ENCODE measurements around the gene GNPNAT1. TPM values are rescaled to one million over a fixed set of nuclear protein-coding genes. Genes with fewer than 3 reads are reported as not detected.

GNPNAT1 gene
- total and polyA plus RNA-seq, 2 of the 4 experiments (the other 2 are of a cell fraction), result 19.4 to 30.5 TPM

DNA sequence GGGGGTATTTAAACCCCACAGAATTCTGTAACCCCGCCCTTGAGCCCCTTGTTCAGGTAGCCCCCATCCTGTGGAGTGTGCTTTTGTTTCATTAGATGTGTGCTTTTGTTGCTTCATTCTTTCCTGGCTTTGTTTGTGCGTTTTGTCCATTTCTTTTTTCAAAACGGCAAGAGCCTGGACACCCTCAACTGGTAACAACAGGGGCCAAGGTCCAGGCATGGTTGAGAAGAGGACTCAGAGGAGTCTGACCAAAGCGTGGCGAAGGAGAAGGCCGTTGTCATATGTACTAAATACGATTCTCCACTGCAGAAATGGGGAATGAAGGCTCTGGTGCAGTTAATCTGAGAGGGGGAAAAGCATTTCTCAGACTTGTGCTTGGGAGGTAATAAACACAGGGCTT, 46.0 kb upstream of the GNPNAT1 start:
- CTCF ChIA-PET, result no interaction called here
- no TSS peak for BruUV-seq (replicated peaks)

More for the DNA sequence above, 46.0 kb upstream of the GNPNAT1 start:
- Histone ChIP-seq H4K20me1 (ENCODE audit: insufficient read depth, low read length) (no peaks in the 10 kb centered on the region), H3K18ac (ENCODE audit: low read depth, low read length) (no peak overlapping the region), H3K4me1 (ENCODE audit: control insufficient read depth, insufficient read depth, low read length) (peaks cover 9% of the 10 kb centered on the region; the same call in 1 of the 2 replicates), H3K56ac (ENCODE audit: extremely low read depth, insufficient read depth, low read length) (no peak overlapping the region), H2BK120ac (ENCODE audit: low read depth, low read length) (no peak overlapping the region), H3K4me3 (ENCODE audit: insufficient read depth, low read depth, low read length) (no peak overlapping the region), H4K91ac (ENCODE audit: insufficient read depth, low read depth, low read length) (no peak overlapping the region), H3K23ac (ENCODE audit: low read depth, low read length) (no peak overlapping the region; the same call in 1 of the 2 replicates), H3K14ac (replicated peaks; ENCODE audit: low read depth, low read length) (no peak overlapping the region), H2BK20ac (ENCODE audit: low read depth, low read length) (no peak overlapping the region), H4K5ac (ENCODE audit: low read depth, low read length) (no peak overlapping the region), H3K9me3 (ENCODE audit: control insufficient read depth, insufficient read depth, low read length) (no peaks in the 10 kb centered on the region), H3K27ac (ENCODE audit: insufficient read depth, low read length) (no peak overlapping the region), H3K9ac (ENCODE audit: low read depth, low read length) (no peak overlapping the region), H2BK5ac (ENCODE audit: low read depth, low read length, poor library complexity, severe bottlenecking) (no peak overlapping the region), H2AK9ac (replicated peaks; ENCODE audit: low read depth, low read length, poor library complexity) (peak overlapping the region; percentile 76), H3K9me1 (ENCODE audit: insufficient read depth, low read length) (peaks cover 16% of the 10 kb centered on the region), H3K27me3 (ENCODE audit: control insufficient read depth, insufficient read depth, low read length) (no peaks in the 10 kb centered on the region), H3K4ac (ENCODE audit: low read depth, low read length) (no peak overlapping the region), H3K79me1 (ENCODE audit: low read depth in 1 of 2, low read length in 2 of 2) (peaks cover 0 to 15% of the 10 kb centered on the region in 2 experiments; a peak in 1 of 4 replicates), H2AK5ac (ENCODE audit: low read depth, low read length) (peak overlapping the region; percentile 39; the same call in 1 of the 2 replicates), H3K4me2 (ENCODE audit: low read depth, low read length) (no peak overlapping the region), H4K8ac (ENCODE audit: low read depth in 2 of 2, low read length in 2 of 2) (no peak overlapping the region), H2AFZ (replicated peaks; ENCODE audit: low read length, poor library complexity) (no peak overlapping the region), H2BK15ac (ENCODE audit: low read depth, low read length) (no peak overlapping the region; the same call in 2 of the 3 replicates), H3K36me3 (ENCODE audit: control insufficient read depth, insufficient read depth, low read length) (no peaks in the 10 kb centered on the region)
- ATAC-seq (ENCODE audit: low read depth), result no peak
- POLR2A ChIA-PET (ENCODE audit: unreplicated experiment), result no interaction called here
- no peak for DNase-seq
- TF ChIP-seq MAFK (IDR thresholded peaks at IDR 0.05; ENCODE audit: low read depth, low read length), result no peak
- TF ChIP-seq RFX5 (IDR thresholded peaks at IDR 0.05; ENCODE audit: low read depth, low read length), result no peak
- TF ChIP-seq, protein P1, sequence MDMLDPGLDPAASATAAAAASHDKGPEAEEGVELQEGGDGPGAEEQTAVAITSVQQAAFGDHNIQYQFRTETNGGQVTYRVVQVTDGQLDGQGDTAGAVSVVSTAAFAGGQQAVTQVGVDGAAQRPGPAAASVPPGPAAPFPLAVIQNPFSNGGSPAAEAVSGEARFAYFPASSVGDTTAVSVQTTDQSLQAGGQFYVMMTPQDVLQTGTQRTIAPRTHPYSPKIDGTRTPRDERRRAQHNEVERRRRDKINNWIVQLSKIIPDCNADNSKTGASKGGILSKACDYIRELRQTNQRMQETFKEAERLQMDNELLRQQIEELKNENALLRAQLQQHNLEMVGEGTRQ (IDR thresholded peaks at IDR 0.05; ENCODE audit: low read depth, low read length), result no peak
- no peak for TF ChIP-seq POLR2A (IDR thresholded peaks at IDR 0.05; ENCODE audit: low read depth, low read length)
- no peak for TF ChIP-seq CEBPB (IDR thresholded peaks at IDR 0.05; ENCODE audit: low read depth, low read length)
- TF ChIP-seq RCOR1 (IDR thresholded peaks at IDR 0.05; ENCODE audit: insufficient replicate concordance, low read length), result no peak
- TF ChIP-seq CHD1 (IDR thresholded peaks at IDR 0.05; ENCODE audit: low read depth, low read length), result no peak
- TF ChIP-seq RAD21 (IDR thresholded peaks at IDR 0.05; ENCODE audit: low read length), result no peak
- TF ChIP-seq, protein P2, sequence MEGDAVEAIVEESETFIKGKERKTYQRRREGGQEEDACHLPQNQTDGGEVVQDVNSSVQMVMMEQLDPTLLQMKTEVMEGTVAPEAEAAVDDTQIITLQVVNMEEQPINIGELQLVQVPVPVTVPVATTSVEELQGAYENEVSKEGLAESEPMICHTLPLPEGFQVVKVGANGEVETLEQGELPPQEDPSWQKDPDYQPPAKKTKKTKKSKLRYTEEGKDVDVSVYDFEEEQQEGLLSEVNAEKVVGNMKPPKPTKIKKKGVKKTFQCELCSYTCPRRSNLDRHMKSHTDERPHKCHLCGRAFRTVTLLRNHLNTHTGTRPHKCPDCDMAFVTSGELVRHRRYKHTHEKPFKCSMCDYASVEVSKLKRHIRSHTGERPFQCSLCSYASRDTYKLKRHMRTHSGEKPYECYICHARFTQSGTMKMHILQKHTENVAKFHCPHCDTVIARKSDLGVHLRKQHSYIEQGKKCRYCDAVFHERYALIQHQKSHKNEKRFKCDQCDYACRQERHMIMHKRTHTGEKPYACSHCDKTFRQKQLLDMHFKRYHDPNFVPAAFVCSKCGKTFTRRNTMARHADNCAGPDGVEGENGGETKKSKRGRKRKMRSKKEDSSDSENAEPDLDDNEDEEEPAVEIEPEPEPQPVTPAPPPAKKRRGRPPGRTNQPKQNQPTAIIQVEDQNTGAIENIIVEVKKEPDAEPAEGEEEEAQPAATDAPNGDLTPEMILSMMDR (conservative IDR thresholded peaks at IDR 0.05; ENCODE audit: low read depth, low read length), result no peak
- TF ChIP-seq SMC3 (IDR thresholded peaks at IDR 0.05; ENCODE audit: low read depth, low read length), result no peak
- TF ChIP-seq FOS (IDR thresholded peaks at IDR 0.05; ENCODE audit: low read depth, low read length), result no peak
- no peak for TF ChIP-seq NFE2L2 (IDR thresholded peaks at IDR 0.05; ENCODE audit: low read depth, low read length)
- intact Hi-C loops (cut with micrococcal nuclease), result no loop called here
- WGBS, 2 experiments (ENCODE audit: extremely low coverage in 2 of 2, insufficient read length in 1 of 2), result 94% methylated on average over 4 of the region's 7 CpGs; no CpG with 5 or more reads in 1 of the 2 experiments
- dilution Hi-C loops (cut with HindIII; ENCODE audit: low sequenced_read_pairs, unreplicated experiment), result no loop called here
- in situ Hi-C loops (cut with MboI; ENCODE audit: low sequenced_read_pairs), result no loop called here

Measured in IMR-90 (cell line).